Measurements from ENCODE around the gene PAPSS1.

GRCh38 chr4:107755841-107756356 lies 35.9 kb upstream of the PAPSS1 start:
- TF ChIP-seq CTCF (IDR thresholded peaks at IDR 0.05), result no peak
- no peak for TF ChIP-seq POLR2A (IDR thresholded peaks at IDR 0.05)

All from lower leg skin (tissue), 3 donors.